ENCODE results near the gene PIGQ.
A peak's percentile ranks its signal among the peaks of the same experiment; 100 is the strongest.

Gene PIGQ

DNA sequence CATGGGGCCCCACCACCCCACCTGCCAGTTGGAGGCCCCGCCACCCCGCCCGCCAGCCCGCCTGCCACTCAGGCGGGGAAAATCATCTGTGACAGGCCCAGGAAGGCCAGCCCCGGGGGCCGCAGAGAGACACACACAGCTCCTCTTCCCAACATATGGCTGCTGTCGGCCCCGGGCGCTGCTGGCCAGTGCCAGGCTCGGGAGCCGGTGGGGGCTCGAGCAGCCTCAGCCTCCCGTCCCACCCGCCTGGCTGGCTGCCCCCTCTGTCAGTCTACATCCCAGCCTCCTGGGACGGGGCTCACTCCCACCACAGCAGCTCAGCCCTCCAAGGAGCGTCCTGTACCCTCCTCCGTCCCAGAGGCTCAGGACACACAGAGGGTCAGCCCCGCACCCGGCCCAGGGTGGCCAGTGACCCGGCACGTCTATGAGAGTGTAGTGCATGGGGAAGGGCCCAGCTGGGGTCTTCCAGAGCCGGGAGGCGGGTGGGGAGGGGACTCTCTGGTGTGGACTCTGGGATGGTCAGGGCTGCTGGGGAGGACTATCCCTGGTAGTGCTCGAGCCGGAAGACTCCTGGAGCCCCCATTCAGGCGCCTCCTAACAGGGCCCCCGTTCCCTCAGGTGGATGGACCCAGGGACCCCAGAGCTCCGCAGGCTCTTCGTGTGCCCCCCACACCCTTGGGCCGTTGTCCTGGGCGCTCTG lies 13.1 kb upstream of the PIGQ start:
- no peak for DNase-seq

DNA sequence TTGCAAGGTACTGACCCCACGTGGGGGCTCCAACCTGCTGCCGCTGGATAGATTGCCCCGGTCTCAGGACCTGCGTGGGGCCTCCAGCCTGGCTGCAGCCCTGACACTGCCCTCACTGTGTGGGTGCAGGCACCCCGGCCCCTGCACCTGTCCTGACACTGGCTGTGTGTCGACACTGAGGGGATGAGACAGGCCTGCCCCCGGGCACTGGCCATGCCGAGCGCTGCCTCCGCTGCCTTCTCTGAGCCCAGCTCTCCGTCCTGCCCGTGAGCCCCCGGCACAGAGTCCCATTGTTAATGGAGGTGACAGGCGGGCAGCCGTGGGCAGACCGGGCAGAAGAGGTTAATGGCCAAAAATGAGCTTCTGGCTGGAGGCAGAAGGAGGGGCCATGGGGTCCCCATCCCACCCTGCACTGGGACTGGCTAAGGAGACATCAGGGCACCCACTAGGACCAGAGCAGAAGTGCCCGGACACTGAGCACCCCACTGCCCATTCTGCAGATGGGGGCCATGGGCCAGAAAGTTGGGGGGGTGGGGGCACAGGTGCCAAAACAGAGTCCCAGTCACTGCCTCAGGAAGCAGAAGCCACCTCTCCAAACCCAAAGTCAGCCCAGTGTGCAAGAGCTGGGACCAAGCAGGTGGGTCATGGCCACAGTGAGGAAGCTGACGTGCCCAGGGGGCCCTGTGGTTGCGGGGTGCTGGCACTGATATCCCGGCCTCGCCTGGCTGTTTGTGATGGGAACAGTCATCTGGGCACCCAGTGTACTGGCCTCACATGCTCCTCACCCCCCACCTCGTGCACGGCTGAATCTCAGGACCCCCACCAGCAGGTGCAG lies 12.1 kb upstream of the PIGQ start:
- no peak for DNase-seq

DNA sequence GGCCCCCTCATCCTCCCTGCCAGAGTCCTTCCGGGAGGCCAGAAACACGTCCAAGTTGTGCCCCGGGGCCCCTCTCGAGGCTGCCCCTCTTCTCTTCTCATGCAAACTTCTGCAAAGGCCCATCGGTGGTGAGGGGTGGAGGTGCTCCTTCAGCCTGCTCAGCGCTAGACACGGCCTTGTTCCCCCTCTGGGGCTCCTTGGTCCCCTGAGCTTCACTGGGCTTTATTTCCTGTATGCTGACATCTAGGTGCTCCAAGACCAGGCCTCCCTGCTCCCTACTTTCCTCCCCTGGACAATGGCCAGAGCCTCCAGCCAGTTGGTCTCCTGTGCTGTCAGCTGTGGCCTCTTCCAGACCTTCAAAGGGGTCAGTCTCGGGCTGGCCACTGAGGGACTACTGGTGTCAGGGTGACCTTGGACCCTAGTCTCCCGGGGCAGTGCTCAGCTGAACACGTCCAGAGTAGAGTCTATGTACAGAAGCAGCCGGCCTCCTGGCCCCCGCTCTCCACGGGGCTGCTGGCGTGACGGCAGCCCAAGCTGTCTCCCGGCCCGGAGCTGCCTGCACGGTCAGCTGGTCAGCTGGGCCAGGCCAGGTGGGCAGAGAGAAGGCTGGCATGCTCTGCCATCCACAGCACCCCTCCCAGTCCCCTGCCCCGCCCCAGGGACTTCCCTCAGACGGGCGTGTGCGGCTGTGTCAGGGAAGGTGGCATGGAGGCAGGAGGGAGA lies 11.3 kb upstream of the PIGQ start:
- no peak for DNase-seq

- no peak for DNase-seq
Measured at GRCh38 chr16:559021-559380, 10.8 kb upstream of the PIGQ start.

DNA sequence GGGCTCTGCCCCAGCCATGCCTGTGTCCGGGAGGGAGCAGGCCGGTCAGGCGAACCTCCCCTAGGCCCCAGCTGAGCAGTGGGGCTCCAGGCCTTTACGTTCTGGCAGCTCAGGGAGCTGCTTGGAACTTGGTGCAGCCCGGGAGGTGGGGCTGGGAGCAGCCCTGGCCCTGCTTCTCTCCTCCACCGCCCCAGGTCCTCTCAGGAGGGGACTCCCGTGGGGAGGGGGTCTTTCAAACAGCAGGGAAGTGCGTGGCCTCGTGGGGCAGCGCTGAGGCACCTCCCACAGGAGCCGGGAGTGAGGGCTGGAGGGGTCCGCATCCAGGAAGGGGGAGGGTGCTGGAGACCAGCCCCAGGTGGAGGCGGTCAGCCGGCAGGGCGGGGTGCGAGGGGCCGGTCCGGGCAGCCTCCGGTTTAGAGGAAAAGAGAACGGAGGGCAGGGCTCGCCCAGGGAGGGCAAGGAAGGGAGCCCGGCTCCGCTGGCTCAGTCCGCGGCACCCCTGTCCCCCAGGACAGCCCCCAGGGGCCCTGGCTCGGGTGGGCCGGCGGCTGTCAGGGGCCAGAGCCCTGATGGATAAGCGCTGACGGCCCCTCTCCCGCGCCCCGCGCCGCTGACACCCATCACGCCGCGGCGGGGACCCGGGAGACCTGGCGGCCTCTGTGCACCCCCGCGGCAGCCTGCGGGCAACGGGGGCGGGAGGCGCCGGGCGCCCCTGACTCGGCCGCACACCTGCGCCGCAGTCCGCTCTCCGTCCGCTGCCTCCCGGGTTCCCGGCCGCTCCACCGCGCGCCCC lies 10.2 kb upstream of the PIGQ start:
- DNase-seq: no peak

DNA sequence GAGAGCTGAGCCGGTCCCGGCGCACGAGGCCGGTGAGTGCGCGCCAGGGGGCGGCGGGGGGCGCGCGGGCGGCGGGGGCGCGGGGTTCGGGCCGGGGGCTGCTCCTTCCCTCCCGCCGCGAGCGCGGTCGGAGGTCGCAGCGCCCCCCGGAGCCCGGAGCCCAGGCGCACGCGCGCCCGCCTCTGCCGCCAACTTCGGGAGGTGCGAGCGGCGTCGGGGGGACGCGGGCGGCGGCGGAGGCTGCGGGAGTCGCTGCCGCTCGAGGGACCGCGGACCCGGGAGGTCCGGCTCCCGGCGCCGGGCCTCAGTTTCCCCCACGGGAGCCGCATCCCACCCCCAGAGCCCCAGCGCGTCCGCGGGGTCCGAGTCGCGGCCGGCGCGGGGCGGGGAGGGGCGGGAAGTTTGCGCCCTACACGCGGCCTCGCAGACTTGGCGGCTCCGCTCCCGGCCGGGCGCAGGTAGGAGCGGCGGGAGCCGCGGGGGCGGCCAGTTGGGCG lies 9.5 kb upstream of the PIGQ start, which contains the start of gene PRR35:
PRR35 (plus strand) TSS at position 191 of the 497 bp plus-strand sequence. CDS start 2,901 bp downstream, outside the sequence.
- DNase-seq: no peak

- no peak for DNase-seq
Measured at GRCh38 chr16:560701-561412, 8.9 kb upstream of the PIGQ start.

DNA sequence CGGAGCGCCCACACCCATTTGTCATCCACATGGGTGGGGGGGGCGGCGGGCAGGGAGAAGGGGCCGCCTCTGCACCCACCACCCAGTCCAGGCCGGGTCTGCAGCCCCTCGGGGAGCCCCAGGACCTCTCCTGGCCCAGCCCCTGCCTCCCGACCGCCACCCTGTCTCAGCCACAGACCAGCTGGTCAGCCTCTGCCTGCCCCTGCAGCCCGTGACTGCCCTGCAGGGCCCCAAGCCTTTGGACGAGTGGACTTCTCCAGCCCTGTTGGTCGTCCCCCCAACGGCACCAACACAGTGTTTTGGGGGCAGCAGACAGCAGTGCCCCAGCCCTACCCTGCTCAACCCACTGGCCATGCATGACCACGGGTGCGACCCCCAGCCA lies 8.4 kb upstream of the PIGQ start:
- DNase-seq: no peak

- DNase-seq: no peak
Measured at GRCh38 chr16:561957-562938, 7.5 kb upstream of the PIGQ start.

DNA sequence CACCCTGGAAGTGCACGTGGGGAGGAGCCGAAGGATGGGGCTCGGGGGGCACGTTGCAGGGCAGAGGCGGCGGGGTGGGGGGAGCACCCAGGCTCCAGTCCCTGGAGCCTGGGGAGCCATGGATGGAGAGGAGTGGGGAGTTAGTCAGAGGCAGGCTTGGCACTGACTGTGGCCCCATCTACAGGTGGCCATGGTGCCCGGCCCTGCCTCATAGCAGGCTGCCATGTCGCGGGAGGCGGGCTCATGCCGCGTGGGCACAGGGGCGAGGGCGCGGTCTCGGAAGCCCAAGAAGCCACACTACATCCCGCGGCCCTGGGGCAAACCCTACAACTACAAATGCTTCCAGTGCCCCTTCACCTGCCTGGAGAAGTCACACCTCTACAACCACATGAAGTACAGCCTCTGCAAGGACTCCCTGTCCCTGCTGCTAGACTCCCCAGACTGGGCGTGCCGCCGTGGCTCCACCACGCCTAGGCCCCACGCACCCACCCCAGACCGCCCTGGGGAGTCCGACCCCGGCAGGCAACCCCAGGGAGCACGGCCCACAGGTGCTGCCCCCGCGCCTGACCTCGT lies 6.6 kb upstream of the PIGQ start:
- DNase-seq: no peak

- DNase-seq: no peak
Measured at GRCh38 chr16:564690-565418, 4.9 kb upstream of the PIGQ start.

DNA sequence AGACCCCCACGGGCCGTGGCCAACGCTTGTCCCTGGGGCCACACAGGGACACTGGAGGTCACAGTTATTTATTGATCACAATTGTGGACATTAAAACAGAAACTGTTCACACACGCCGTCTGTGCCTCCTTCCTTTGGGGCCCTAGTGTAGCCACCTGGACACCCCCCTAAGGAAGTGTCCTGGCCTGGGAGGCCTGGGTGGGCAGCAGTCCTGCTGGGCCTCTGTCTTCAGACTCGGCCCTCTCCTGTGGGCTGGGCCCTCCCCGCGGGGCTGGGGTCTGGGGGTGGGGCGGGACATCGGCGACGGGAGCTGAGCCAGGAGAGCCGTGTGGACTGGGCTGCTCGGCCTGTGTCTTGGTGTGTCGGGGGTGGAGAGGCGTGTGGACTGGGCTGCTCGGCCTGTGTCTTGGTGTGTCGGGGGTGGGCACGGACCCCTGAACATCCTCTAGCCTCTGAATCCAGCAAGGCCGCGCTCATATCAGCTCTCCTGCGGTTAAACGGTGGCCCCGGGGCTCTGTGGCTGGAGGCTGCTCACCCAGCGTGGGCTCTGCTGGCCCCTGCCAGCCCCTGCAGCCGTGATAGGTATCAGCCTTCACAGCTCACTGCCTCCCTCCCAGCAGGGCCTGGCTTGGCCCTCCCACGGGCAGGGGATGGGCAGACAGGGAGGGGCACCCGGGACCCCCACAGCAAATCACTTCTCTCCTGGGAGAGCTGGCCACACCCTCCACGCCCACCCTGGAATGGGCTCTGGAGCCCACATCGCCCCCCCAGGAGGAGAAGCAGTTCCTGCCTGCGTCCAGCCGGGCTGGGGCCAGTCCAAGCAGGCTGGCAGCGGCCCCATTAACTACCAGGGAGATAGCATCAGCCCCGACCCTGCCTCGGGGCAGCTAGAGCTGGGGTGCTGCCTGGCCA lies 4.1 kb upstream of the PIGQ start:
- no peak for DNase-seq

DNA sequence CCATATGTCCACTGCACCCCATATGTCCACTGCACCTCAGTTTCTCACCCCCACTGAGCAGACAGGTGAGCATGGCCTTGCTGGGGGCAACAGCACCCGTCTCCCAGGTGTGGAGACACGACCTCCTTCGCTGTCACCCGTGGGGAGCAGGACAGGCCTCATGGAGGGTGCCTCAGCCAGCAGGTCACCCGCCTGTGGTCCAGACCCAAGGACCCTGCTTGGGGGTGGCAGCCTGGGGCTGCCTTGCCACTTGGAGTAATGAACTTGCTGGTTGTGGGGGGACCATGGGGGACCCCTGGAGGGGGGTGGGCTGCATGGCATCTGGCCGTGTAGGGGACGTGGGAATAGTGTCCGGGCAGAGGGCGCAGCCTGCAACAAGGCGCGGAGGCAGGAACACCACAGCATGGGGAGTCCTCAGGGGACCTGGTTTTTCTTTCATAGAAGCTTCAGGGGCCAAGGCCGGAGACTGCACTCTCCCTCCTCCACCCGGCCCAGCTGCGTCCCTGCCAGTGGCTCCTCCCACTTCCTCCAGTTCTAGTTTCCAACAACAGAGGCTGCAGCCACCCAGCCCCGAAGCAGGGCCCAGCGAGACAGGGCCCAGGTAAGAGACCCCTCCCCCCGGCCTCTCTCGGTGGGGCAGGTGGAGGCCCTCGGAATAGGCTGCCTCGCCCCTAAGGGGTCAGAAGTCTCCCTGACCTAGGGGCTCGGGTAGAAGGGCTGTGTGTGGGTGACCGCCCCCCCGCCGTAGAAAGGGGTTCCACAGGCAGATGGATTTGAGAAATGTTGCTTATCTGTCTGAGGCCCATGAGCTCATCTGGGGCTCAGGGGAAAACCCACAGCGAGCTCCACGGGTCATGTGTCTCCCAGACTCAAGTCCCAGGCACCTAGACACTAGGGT lies 3.0 kb upstream of the PIGQ start, which contains the start of gene NHLRC4:
NHLRC4 (plus strand) TSS at position 531 of the 898 bp plus-strand sequence. CDS start 1,043 bp downstream, outside the sequence.
- peak; percentile 32 for DNase-seq

DNA sequence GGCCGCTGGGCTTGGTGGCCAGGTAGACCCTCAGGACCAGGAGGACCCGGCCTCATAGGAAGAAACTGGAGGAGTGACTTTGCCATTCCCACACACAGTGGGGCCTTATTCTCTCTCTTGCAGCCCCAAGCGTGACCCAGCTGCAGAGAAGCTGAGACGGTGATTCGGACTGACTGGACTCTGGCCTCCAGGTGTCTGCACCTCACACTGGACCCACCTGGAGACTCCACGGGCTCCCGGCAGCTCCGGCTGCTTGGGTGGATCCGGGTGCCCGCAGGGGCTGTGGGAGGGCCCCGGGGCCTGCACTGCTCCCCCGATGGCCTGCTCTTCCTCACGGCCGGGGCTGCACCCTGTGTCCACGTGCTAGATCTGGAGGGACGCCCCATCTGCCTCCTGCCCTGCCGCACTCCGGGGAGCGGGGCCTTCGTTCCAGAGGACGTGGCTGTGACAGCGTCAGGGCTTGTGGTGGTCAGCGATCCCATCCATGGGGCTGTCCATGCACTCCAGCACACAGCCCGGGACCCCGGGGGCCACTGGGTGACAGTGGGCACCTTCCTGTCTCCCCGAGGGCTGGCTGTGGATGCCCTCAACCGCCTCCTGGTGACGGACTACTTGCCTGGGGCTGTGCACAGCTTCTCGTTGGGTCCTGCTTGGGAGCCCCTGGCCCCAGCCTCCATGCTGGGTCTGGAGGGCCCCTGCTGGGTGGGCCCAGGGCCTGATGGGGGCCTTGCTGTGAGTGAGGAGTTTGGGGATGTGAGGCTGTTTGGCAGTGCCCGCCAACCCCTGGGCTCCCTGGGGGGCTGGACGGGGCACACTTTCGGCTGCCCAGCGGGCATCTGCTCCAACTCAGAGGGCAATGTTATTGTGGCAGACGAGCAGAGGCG lies 2.2 kb upstream of the PIGQ start:
- DNase-seq: no peak

DNA sequence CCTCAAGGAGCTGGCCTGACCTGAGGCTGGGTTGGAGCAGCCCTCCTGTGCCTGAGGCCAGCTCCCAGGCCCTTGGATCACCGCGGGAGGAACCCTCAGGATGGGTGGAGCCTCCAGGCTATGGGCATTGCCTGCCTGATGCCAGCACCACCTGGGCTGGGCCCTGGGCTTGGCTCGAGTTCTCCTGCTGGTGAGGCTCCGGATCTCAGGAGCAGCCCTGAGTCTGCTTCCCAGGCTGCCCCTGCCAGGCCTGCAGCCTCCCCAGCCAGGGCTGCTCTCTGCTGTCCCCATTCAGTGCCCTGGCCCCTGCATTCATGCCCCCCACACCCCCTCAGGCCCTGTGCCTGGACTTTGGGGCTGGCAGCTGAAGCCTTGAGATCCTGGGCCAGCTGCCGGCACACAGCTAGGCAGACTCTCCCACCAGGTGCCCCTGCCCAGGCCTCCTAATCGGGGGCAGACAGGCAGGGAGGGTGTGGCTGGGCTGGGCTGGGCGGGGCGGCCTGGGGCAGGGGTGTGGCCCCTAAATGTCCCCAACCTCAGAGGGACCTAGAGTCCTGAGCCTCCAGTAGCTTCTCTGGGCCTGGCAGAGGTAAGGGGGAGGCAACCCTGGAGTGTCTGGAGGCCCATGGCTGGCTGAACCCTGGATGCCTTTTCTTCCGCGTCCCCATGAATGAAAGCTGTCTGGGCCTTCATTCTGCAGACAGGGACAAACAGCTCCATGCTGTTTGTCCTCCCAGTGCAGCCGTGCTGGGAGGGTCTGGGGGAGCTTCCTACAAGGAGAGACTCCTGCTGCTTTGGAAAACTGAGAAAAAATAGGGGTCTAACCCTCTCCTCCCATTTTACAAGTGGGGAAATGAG lies 1.1 kb upstream of the PIGQ start:
- DNase-seq: no peak

All from CD4-positive, alpha-beta T cell treated with Interleukin-4 for 4 hours (primary cell).